ENCODE data around the gene DPAGT1. TPM values are rescaled to one million over a fixed set of nuclear protein-coding genes. Genes with fewer than 3 reads are reported as not detected.

DPAGT1 gene
- total and polyA plus RNA-seq, 2 donors (not counting 3 experiments of a cell fraction or from before 2014, with no cell fraction given) = 62.0 to 203 TPM

DNA sequence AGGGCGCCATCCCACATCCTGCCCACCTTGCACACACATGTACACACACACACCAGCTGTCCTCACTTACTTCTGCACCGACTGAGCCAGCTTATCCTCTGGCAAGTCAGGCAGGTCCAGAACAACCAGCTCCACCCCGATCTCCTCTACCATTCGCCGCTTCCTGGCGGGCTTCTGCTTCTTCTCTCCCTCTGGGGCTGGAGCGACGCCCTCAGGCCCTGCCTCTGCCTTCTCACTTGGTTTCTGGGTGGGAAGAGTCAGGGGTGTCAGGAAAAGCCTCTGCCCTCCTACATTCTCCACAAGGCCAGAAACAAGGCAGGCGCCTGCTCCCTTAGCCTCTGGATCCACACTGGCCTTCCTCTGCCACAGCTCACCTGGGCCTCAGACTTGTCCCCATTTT lies 53.0 kb downstream of the DPAGT1 start:
- no peaks in the 10 kb centered on the region for H3K9me1 ChIP-seq (replicated peaks; ENCODE audit: control insufficient read depth, extremely low read depth, insufficient read depth, low read length)
- intact Hi-C loops (cut with micrococcal nuclease) = no loop called here
- no peak overlapping the region for H3K4me3 ChIP-seq (replicated peaks in 1 of 3; ENCODE audit: insufficient read depth in 1 of 3, low read depth in 1 of 3, low read length in 3 of 3)
- FAIRE-seq (no peak), DNase-seq (ENCODE audit: low read depth, low spot score) (no peak)
- H3K4me1 ChIP-seq (ENCODE audit: control insufficient read depth, extremely low read depth, insufficient read depth, low read length) = no peaks in the 10 kb centered on the region
- H2AFZ ChIP-seq (ENCODE audit: low read depth, low read length) = no peak overlapping the region
- dilution Hi-C loops (cut with MboI; ENCODE audit: extremely low pct_ligation_motif_present, low sequenced_read_pairs) = no loop called here
- no peak overlapping the region for H3K4me2 ChIP-seq (ENCODE audit: insufficient read depth, low read length)
- no peak overlapping the region for H3K9ac ChIP-seq (replicated peaks; ENCODE audit: extremely low read depth, insufficient read depth, low read length)
- no peaks in the 10 kb centered on the region for H3K27me3 ChIP-seq (ENCODE audit: control insufficient read depth in 2 of 2, insufficient read depth in 2 of 2, low read length in 2 of 2)
- BruUV-seq (replicated peaks) = no TSS peak
- H3K9me3 ChIP-seq (replicated peaks; ENCODE audit: control insufficient read depth, insufficient read depth, low read length) = no peaks in the 10 kb centered on the region
- ChIA-PET CTCF (no interaction called here), POLR2A (no interaction called here)
- TF ChIP-seq MYC (IDR thresholded peaks at IDR 0.05; ENCODE audit: low read depth, low read length) = no peak
- TF ChIP-seq FOS (IDR thresholded peaks at IDR 0.05; ENCODE audit: borderline replicate concordance, insufficient read depth, low read length) = no peak
- TF ChIP-seq POLR2AphosphoS5 (IDR thresholded peaks at IDR 0.05; ENCODE audit: insufficient read depth, low read depth, low read length) = no peak
- no peak for TF ChIP-seq JUN (IDR thresholded peaks at IDR 0.05; ENCODE audit: borderline replicate concordance, insufficient read depth, insufficient read length, low read depth)
- no peak for TF ChIP-seq GATA2 (IDR thresholded peaks at IDR 0.05; ENCODE audit: insufficient read depth, insufficient read length, low read depth, low read length)
- no peak for TF ChIP-seq EZH2 (IDR thresholded peaks at IDR 0.05; ENCODE audit: borderline replicate concordance, low read depth, low read length, severe bottlenecking)
- TF ChIP-seq POLR2A (IDR thresholded peaks at IDR 0.05; ENCODE audit: low read depth, low read length) = no peak
- TF ChIP-seq, protein P1, sequence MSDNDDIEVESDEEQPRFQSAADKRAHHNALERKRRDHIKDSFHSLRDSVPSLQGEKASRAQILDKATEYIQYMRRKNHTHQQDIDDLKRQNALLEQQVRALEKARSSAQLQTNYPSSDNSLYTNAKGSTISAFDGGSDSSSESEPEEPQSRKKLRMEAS (IDR thresholded peaks at IDR 0.05; ENCODE audit: insufficient read depth, insufficient read length) = no peak
- TF ChIP-seq, protein P2, sequence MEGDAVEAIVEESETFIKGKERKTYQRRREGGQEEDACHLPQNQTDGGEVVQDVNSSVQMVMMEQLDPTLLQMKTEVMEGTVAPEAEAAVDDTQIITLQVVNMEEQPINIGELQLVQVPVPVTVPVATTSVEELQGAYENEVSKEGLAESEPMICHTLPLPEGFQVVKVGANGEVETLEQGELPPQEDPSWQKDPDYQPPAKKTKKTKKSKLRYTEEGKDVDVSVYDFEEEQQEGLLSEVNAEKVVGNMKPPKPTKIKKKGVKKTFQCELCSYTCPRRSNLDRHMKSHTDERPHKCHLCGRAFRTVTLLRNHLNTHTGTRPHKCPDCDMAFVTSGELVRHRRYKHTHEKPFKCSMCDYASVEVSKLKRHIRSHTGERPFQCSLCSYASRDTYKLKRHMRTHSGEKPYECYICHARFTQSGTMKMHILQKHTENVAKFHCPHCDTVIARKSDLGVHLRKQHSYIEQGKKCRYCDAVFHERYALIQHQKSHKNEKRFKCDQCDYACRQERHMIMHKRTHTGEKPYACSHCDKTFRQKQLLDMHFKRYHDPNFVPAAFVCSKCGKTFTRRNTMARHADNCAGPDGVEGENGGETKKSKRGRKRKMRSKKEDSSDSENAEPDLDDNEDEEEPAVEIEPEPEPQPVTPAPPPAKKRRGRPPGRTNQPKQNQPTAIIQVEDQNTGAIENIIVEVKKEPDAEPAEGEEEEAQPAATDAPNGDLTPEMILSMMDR (IDR thresholded peaks at IDR 0.05; ENCODE audit: extremely low read depth in 1 of 2, insufficient read depth in 1 of 2, low read depth in 1 of 2, low read length in 2 of 2) = no peak
- H3K36me3 ChIP-seq (ENCODE audit: control insufficient read depth in 2 of 2, extremely low read depth in 1 of 2, insufficient read depth in 2 of 2, low read length in 2 of 2) = peaks cover 22 to 70% of the 10 kb centered on the region in 2 experiments
- H3K27ac ChIP-seq (ENCODE audit: insufficient read depth, low read depth, low read length) = no peak overlapping the region
- no peaks in the 10 kb centered on the region for H3K79me2 ChIP-seq (ENCODE audit: control insufficient read depth, insufficient read depth, low read length)
- no peaks in the 10 kb centered on the region for H4K20me1 ChIP-seq (replicated peaks; ENCODE audit: control insufficient read depth, extremely low read depth, insufficient read depth, low read length)
